K562 (cell line): ENCODE results near the gene DOCK8. TPM values are rescaled to one million over a fixed set of nuclear protein-coding genes. Genes with fewer than 3 reads are reported as not detected.

Source experiments
- ADNP ChIP-seq: fragments of 200-800 bp; sonication (Bioruptor generic); IDR thresholded peaks from 2 replicates; pipeline ENCODE4 v1.6.1; 2016; ENCODE audit warnings: missing genetic modification characterization, missing compliant biosample characterization
- ARID3A ChIP-seq: IDR thresholded peaks from 2 replicates; pipeline ENCODE4 v1.6.1; 2012; ENCODE audit warnings: low read depth, low read length, improper control_type of control experiment, borderline replicate concordance
- BRD9 ChIP-seq: fragments of 450-650 bp; IDR thresholded peaks from 2 replicates; pipeline ENCODE4 v1.6.1; 2018; ENCODE audit warnings: low read depth; ENCODE audit not compliant: partially characterized antibody
- COPS2 ChIP-seq: fragments of 450-650 bp; conservative IDR thresholded peaks from 2 replicates; pipeline ENCODE4 v1.6.1; 2016; ENCODE audit warnings: mild to moderate bottlenecking, moderate library complexity
- EWSR1 ChIP-seq: fragments of 450-650 bp; IDR thresholded peaks from 2 replicates; pipeline ENCODE4 v1.6.1; 2018; ENCODE audit warnings: borderline replicate concordance, mild to moderate bottlenecking, low read depth, moderate library complexity; ENCODE audit not compliant: partially characterized antibody
- IRF1 ChIP-seq: sonication (generic); formaldehyde crosslinking; IDR thresholded peaks from 2 replicates; pipeline ENCODE4 v1.8.0; 2022; ENCODE audit warnings: missing genetic modification reagents, mild to moderate bottlenecking, borderline replicate concordance
- MTF1 ChIP-seq: fragments of 250-450 bp; sonication (Bioruptor Pico); IDR thresholded peaks from 2 replicates; pipeline ENCODE4 v1.9.0; 2021; ENCODE audit warnings: moderate library complexity, mild to moderate bottlenecking, inconsistent platforms, borderline replicate concordance
- NR0B1 ChIP-seq: fragments of 450-650 bp; IDR thresholded peaks from one replicate; pipeline ENCODE4 v1.6.1; 2018; ENCODE audit warnings: mild to moderate bottlenecking, moderate library complexity; ENCODE audit not compliant: partially characterized antibody
- NR2F6 ChIP-seq: fragments of 450-650 bp; formaldehyde crosslinking; IDR thresholded peaks from 2 replicates; pipeline ENCODE4 v1.4.0; 2020; ENCODE audit warnings: mild to moderate bottlenecking
- PML ChIP-seq: IDR thresholded peaks from 2 replicates; pipeline ENCODE4 v1.6.1; 2012; ENCODE audit warnings: low read length, inconsistent platforms
- PPARD ChIP-seq: fragments of 250-450 bp; sonication (Bioruptor Pico); IDR thresholded peaks from 2 replicates; pipeline ENCODE4 v1.8.0; 2022; ENCODE audit warnings: inconsistent platforms, mild to moderate bottlenecking, moderate library complexity
- SMARCA5 ChIP-seq: fragments of 450-650 bp; IDR thresholded peaks from 2 replicates; pipeline ENCODE4 v1.6.1; 2016
- SOX6 ChIP-seq: fragments of 450-650 bp; IDR thresholded peaks from 2 replicates; pipeline ENCODE4 v1.6.1; 2014; ENCODE audit warnings: mild to moderate bottlenecking
- STAT5A ChIP-seq: IDR thresholded peaks from 2 replicates; pipeline ENCODE4 v1.6.1; 2012; ENCODE audit warnings: low read length, inconsistent platforms, borderline replicate concordance
- USF2 ChIP-seq: sonication (generic); formaldehyde crosslinking; IDR thresholded peaks from 2 replicates; pipeline ENCODE4 v1.5.0; 2020; ENCODE audit warnings: missing genetic modification reagents
- XRCC4 ChIP-seq: IDR thresholded peaks from one replicate; pipeline ENCODE4 v1.6.1; 2011; ENCODE audit not compliant: insufficient read depth, insufficient read length; ENCODE audit errors: extremely low read depth
- ZBTB11 ChIP-seq, 3 experiments: fragments of 200-800 bp in 1 of 3; fragments of 250-450 bp in 1 of 3; fragments of 450-650 bp in 1 of 3; sonication (Bioruptor Pico) in 1 of 3; sonication (Bioruptor generic) in 1 of 3; formaldehyde crosslinking in 1 of 3; IDR thresholded peaks; 2 replicates each; pipeline versions ENCODE4 v1.6.1 to v1.8.0; 2016 to 2022; ENCODE audit warnings: mild to moderate bottlenecking in 2 of 3, missing genetic modification characterization in 2 of 3, missing compliant biosample characterization in 1 of 3, moderate library complexity in 1 of 3
- ZNF121 ChIP-seq: sonication (generic); formaldehyde crosslinking; conservative IDR thresholded peaks from 2 replicates; pipeline ENCODE4 v1.8.0; 2022; ENCODE audit warnings: missing genetic modification reagents
- ZNF3 ChIP-seq: fragments of 250-450 bp; sonication (Bioruptor Pico); IDR thresholded peaks from 2 replicates; pipeline ENCODE4 v1.5.0; 2021; ENCODE audit warnings: mild to moderate bottlenecking, moderate library complexity
- ZNF778 ChIP-seq: fragments of 450-650 bp; formaldehyde crosslinking; IDR thresholded peaks from 2 replicates; pipeline ENCODE4 v1.4.0; 2020; ENCODE audit warnings: mild to moderate bottlenecking, moderate library complexity
- polyA plus RNA-seq, 8 experiments: library from polyadenylated mRNA; depleted of rRNA in 4 of 8; stranded (reverse) in 5 of 8; unstranded in 3 of 8; fragments of >200 nt; fragmentation: Nextera tagmentation in 2 of 8; fragmentation: Illumina TruSeq in 1 of 8; extraction: Ambion mirVana in 2 of 8; extraction: Trizol in 1 of 8; gene quantifications; 2 replicates each; pipeline versions ENCODE4 v1.2.1 to v1.2.3, GENCODE V29; 2011 to 2014; ENCODE audit warnings: inconsistent platforms in 1 of 8, missing spikeins in 1 of 8
- total RNA-seq, 7 experiments: library from RNA; depleted of rRNA in 6 of 7; stranded (reverse); fragments of >200 nt in 6 of 7; fragmentation: Illumina TruSeq in 2 of 7; extraction: Trizol in 2 of 7; gene quantifications; 2 replicates each; pipeline versions ENCODE4 v1.2.1 to v1.2.3, GENCODE V29; 2011 to 2021; ENCODE audit warnings: low replicate concordance in 1 of 7

DOCK8 gene
- total and polyA plus RNA-seq, 9 of the 15 experiments (the other 6 are each of a cell fraction or from before 2014, with no cell fraction given), result 14.4 to 53.8 (median 25.1) TPM

- TF ChIP-seq ZBTB11 (CRISPR knock-in tag; IDR thresholded peaks at IDR 0.05) (no peak), SOX6 (peak; percentile 88), BRD9 (peak; percentile 54), USF2 (CRISPR knock-in tag) (no peak), IRF1 (CRISPR knock-in tag) (no peak), MTF1 (no peak), NR0B1 (no peak), ZNF121 (CRISPR knock-in tag) (no peak), ZNF3 (CRISPR knock-in tag) (no peak), STAT5A (peak; percentile 84), PML (peak; percentile 90), XRCC4 (no peak), SMARCA5 (no peak), PPARD (CRISPR knock-in tag) (no peak), ZNF778 (no peak), COPS2 (no peak), NR2F6 (no peak), EWSR1 (no peak), ADNP (peak; percentile 72; the same call in 1 of the 2 replicates), ARID3A (no peak)
These were observed 36.7 kb downstream of the DOCK8 start (continued) for GRCh38 chr9:251398-251797.
